AG09309 (cell line): ENCODE data around the gene PECR.

Experiments
- DNase-seq: peaks from one replicate; pipeline ENCODE4 v3.0.0-alpha.2; 2010; ENCODE audit warnings: low read depth
- H3K4me3 ChIP-seq: 2 replicates; pipeline ENCODE4 v1.5.1; 2011; ENCODE audit warnings: mild to moderate bottlenecking, low read depth, low read length, moderate library complexity; ENCODE audit not compliant: control insufficient read depth
- TF ChIP-seq, protein P1 (sequence below): IDR thresholded peaks from 2 replicates; pipeline ENCODE4 v1.5.1; 2011; ENCODE audit warnings: mild to moderate bottlenecking, low read depth, low read length, inconsistent platforms; ENCODE audit not compliant: insufficient read depth, control insufficient read depth; ENCODE audit errors: missing control alignments

Gene PECR

DNA sequence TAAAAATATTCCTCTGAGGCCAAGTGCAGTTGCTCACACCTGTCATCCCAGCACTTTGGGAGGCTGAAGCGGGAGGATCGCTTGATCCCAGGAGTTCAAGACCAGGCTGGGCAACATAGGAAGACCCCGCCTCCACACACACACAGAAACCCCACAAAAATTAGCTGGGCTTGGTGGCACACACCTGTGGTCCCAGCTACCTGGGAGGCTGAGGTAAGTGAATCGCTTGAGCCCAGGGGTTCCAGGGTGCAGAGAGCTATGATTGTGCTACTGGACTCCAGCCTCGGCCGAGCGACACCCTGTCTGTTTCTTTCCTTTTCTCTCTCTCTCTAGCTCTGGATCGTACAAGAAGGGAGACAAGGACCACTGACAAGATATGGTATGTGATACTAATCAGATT, 25.7 kb upstream of the PECR start:
- H3K4me3 ChIP-seq: no peak overlapping the region
- no peak for DNase-seq
- TF ChIP-seq, protein P1, sequence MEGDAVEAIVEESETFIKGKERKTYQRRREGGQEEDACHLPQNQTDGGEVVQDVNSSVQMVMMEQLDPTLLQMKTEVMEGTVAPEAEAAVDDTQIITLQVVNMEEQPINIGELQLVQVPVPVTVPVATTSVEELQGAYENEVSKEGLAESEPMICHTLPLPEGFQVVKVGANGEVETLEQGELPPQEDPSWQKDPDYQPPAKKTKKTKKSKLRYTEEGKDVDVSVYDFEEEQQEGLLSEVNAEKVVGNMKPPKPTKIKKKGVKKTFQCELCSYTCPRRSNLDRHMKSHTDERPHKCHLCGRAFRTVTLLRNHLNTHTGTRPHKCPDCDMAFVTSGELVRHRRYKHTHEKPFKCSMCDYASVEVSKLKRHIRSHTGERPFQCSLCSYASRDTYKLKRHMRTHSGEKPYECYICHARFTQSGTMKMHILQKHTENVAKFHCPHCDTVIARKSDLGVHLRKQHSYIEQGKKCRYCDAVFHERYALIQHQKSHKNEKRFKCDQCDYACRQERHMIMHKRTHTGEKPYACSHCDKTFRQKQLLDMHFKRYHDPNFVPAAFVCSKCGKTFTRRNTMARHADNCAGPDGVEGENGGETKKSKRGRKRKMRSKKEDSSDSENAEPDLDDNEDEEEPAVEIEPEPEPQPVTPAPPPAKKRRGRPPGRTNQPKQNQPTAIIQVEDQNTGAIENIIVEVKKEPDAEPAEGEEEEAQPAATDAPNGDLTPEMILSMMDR: no peak

DNA sequence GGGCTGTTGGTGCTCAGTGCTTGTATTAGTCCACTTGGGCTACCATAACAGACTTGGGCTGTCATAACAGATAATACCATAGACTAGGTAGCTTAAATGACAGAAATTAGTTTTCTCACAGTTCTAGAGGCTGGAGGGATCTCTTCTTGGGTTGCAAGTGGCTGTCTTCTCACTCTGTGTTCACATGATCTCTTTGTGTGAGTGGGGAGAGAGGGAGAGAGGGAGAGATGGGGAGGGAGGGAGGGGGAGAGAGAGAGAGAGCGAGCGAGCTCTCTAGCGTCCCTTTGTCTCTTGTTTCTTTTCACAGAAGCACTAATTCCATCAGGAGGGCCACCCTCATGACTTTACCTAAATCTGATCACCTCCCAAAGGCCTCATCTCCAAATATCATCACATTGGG, 23.1 kb upstream of the PECR start:
- no peak for DNase-seq
- TF ChIP-seq, protein P1: no peak
- no peak overlapping the region for H3K4me3 ChIP-seq

DNA sequence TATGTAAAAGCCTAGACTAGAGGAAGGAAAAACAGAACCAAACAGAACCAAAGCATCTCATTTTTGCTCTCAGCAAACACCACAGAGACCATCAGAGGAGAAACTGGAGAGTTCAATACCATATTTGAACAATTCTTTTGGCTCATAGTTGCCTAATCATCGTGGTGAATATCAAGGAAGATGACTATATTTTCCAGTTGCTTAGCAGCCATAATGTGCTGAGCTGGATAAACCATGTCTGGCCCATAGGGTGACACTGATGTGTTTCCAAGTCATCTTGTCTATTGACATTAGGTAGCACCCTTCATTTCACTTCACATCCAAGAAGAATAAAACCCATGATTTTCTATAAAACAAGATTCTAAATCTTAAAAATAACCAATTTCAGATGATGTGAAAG, 21.6 kb upstream of the PECR start:
- TF ChIP-seq, protein P1: no peak
- no peak overlapping the region for H3K4me3 ChIP-seq

DNA sequence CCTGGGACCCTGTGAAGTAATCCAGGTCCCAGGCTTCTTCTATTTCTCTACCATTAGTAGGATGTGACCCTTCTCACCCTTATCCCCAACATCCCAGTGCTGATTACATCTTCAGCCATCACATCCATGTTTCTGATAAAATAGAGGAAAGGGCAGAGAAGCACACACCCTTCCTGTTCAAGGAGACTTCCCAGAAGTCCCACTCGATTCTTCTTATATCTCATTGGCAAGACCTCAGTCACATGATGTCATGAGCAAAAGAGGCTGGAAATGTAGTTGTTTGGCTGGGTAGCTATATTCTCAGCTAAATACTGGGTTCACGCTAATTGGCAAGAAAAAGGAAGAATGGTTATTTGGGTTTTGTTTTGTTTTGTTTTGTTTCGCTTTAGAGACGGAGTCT, 19.5 kb upstream of the PECR start:
- TF ChIP-seq, protein P1: no peak
- H3K4me3 ChIP-seq: no peak overlapping the region
- no peak for DNase-seq

More for the DNA sequence above, 21.6 kb upstream of the PECR start:
- DNase-seq: no peak

DNA sequence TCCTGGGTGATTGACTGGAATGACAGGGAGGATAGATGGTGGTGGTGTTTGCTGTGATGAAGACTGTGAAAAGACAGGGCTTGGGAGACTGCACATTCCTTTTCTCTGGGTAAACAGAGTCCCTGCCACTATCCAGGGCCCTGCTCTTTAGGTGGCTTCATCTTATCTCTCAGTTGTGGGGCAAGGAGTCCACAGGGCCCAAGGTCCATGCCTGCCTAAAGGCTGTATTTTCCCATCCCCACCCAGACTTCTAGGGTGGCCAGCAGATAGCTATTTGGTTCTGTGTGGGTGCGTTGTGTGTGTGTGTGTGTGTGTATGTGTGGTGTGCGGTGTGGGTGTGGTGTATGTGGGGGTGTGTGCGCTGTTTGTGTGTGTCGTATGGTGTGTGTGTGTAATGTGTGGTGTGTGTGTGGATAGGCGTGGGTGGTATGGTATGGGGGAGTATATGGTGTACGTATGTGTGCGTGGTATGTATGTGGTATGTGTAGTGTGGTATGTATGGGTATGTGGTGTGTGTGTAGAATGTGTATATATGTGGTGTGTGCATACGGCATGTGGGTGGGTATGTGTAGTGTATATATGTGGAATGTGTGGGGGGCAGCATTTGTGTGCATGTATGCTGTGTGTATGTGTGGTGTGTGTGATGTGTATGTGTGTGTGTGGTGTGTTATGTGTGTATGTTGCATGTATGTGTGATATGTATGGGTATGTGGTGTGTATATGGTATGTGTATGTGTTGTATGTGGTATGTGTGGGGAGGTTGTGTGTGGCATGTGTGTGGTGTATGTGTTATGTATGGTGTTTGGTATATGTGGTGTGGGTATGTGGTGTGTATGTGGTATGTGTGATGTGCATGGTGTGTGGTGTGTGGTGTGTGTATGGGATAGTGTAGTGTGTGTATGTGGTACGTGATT, 17.1 kb upstream of the PECR start:
- H3K4me3 ChIP-seq: no peak overlapping the region
- TF ChIP-seq, protein P1: no peak
- DNase-seq: no peak

DNA sequence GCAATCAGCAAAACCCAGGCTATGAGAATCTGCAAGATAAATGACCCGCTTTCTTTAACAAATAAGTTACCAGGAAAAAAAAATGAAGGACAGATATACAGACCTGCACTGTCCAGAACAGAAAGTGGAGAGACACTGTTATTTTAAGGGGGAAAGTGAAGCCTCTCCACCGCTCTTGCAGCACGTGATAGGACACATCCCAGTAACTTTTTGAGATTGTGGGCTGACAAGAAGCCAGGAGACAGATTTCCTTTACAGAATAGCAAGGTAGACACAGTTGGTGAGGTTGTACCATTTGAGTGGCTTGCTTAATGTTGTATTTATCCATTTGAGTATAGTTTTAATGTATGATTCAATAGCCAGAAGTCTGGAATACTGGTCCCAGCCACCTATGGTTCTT, 13.1 kb upstream of the PECR start:
- TF ChIP-seq, protein P1: no peak
- no peak for DNase-seq
- H3K4me3 ChIP-seq: no peak overlapping the region

DNA sequence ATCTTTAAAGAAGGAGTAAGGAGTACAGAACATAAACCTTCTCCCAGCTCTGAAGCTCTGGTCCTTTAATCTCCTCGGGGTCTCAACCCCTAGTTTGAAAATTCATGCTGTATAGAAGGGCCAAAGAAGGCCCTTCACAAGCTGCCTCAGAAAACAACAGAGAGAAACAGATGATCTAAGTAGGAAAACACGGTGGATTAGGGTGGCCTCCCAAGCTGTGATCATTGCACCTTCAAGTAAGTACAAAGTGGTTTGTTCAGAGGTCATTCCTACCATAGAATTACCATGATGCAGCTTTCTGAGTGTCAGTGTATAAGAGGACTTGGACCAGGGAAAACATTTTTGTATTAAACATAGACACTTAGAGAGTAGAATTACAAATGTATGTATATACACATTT, 11.0 kb upstream of the PECR start:
- no peak for DNase-seq
- TF ChIP-seq, protein P1: no peak
- H3K4me3 ChIP-seq: no peak overlapping the region
